Neural progenitor cell (in vitro differentiated cells): ENCODE results near the gene KIF18B.

Source experiments
- EZH2 ChIP-seq: fragments of 200-600 bp; sonication (generic); IDR thresholded peaks from 2 replicates; pipeline ENCODE4 v1.6.1; 2017; ENCODE audit warnings: antibody characterized with exemption, mild to moderate bottlenecking, moderate library complexity
- TF ChIP-seq, protein P1 (sequence below): fragments of 200-600 bp; sonication (generic); IDR thresholded peaks from 2 replicates; pipeline ENCODE4 v1.5.1; 2017; ENCODE audit warnings: antibody characterized with exemption, mild to moderate bottlenecking

DNA sequence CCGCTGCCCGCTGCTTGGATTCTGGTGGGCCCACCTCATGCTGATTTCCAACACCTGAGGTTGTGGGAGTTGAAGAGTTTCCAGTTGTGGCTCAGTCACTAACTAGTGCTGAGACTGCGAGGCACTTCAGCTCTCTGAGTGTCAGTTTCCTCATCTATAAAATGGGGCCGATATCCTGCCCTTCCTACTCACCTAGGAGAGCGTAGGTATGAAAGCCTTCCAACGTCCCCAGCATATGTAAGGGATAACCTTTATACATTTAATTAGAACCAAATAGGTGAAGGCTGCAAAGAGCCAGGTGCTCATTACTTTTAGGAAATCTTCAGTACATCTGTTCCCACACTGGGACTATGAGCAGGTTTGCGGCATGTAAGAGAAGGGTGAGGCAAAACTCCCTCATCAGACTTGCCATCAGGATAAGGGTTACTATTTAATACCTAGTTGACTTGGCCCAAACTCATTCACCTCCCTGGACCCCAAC lies 782 bp upstream of the KIF18B start:
- TF ChIP-seq, protein P1, sequence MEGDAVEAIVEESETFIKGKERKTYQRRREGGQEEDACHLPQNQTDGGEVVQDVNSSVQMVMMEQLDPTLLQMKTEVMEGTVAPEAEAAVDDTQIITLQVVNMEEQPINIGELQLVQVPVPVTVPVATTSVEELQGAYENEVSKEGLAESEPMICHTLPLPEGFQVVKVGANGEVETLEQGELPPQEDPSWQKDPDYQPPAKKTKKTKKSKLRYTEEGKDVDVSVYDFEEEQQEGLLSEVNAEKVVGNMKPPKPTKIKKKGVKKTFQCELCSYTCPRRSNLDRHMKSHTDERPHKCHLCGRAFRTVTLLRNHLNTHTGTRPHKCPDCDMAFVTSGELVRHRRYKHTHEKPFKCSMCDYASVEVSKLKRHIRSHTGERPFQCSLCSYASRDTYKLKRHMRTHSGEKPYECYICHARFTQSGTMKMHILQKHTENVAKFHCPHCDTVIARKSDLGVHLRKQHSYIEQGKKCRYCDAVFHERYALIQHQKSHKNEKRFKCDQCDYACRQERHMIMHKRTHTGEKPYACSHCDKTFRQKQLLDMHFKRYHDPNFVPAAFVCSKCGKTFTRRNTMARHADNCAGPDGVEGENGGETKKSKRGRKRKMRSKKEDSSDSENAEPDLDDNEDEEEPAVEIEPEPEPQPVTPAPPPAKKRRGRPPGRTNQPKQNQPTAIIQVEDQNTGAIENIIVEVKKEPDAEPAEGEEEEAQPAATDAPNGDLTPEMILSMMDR, result no peak
- TF ChIP-seq EZH2, result no peak
